ENCODE data around the gene ARHGAP10. TPM values are rescaled to one million over a fixed set of nuclear protein-coding genes. Genes with fewer than 3 reads are reported as not detected.
A peak's percentile ranks its signal among the peaks of the same experiment; 100 is the strongest.
"Not testable (repeated sequence)": the region's sequence is repeated elsewhere in the genome, so short reads cannot be mapped to it uniquely, and the experiment has no call there.

The ARHGAP10 gene
- total RNA-seq, 2 donors from 2014 or later: 41.4 to 46.5 TPM

- intact Hi-C loops (cut with DNase I): no loop called here
- no peak for ATAC-seq
- no peak for DNase-seq
Measured at GRCh38 chr4:147910315-147910714, 178.4 kb downstream of the ARHGAP10 start.

GRCh38 chr4:147912106-147912505 lies 180.2 kb downstream of the ARHGAP10 start:
- ATAC-seq; intact Hi-C loops (cut with DNase I); DNase-seq: not testable (repeated sequence)

GRCh38 chr4:147913137-147913536 lies 181.2 kb downstream of the ARHGAP10 start:
- no peak for ATAC-seq
- DNase-seq: no peak
- intact Hi-C loops (cut with DNase I): no loop called here

GRCh38 chr4:147916351-147916750 lies 184.5 kb downstream of the ARHGAP10 start:
- intact Hi-C loops (cut with DNase I): no loop called here
- ATAC-seq (no peak), DNase-seq (no peak)

DNA sequence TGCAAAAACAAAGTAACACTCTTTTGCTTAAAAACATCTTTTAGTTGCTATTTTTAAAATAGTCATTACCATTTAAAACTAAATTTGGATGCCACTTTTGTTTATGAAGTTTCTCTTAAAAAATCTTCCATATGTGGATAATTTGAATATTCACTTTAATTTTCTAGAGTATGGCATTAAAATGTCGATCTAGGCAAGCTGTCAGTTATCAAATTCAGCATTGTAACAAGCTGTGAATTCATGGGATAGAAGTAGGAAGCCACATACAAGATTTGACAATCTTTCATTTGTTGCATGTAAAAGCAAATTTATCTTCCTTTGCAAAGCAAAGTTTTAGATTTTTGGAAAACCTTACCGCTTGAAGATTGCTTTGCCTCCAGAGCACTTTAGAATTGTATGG lies 191.5 kb downstream of the ARHGAP10 start:
- ATAC-seq (no peak), DNase-seq (no peak)
- intact Hi-C loops (cut with DNase I): no loop called here

- intact Hi-C loops (cut with DNase I): no loop called here
Measured at GRCh38 chr4:147923854-147924253, 192.0 kb downstream of the ARHGAP10 start.

DNA sequence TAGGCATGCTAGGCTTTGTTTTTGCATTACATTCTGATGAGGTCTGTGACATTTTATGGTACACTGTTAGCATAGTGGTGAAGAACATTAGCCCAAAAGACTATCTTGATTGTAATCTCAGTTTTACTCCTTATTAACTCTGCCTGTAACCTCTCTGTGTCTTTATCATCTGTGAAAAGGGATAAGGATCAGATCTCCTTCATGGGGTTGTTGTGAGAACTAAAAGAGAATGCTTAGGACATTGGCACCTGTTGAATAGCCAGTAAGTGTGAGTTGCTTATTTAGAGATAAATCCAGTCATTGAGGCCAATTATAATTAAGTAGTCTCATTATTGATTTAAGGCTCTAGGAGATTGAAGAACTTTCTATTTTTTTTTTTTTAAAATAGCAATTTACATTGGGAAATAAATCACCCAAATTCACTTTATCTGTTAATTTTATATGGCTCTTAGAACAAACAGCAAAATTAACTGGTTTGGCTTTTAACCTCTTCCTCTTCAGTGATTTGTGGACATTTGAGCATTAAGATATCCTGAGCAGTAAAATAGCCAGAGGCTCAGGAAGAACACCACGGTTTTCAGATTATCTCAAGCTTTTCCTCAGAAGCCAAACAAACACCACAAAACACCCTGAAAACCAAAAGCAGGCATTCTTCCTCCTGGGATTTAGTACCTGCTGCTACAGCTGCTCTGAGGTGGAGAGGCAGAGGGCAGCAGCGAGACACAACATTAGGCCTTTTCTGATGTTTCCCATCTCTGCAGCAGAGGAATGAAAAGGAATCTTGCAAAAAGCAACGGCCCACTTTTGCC lies 192.9 kb downstream of the ARHGAP10 start:
- ATAC-seq (peak in 1 of 2 donors; percentile 48), DNase-seq (no peak)
- intact Hi-C loops (cut with DNase I): no loop called here

More at GRCh38 chr4:147923854-147924253, 192.0 kb downstream of the ARHGAP10 start:
- DNase-seq (no peak), ATAC-seq (no peak)

DNA sequence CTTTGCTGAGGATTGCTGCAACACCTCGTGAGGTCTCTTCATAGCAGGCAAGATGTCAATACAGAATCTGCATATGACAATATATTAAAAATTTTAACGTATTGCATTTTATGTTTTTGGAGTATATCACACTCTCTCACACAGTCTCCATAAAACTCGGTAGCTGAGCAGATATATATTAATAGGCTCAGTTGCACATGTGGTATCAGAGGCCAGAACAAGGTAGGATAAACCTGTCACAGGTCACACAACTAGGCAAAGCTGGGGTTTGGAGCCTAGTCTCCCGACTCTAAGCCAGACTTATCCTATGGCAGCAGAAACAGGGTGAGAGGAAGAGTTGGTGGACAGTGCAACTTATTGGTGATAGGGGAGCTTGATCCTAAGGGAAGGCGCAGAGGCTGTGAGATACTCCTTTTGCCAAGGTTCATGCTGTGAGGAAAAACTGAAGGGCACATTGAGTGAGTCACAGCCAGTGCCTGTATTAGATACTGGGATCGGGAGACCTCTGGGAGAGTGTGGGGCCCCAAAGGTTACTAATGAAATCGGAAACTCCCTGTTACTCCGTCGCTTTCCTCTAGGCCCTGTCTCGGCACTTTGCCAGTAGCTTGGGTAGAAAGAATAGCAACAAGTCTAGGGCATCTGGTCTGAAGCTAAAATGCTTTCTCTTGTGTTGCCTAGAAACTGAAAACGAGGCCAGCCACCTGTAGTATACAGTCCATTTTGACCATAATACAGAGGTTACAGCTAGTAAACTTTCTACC lies 195.7 kb downstream of the ARHGAP10 start:
- intact Hi-C loops (cut with DNase I): no loop called here
- peak; percentile 58 for DNase-seq

GRCh38 chr4:147928400-147928799 lies 196.5 kb downstream of the ARHGAP10 start:
- intact Hi-C loops (cut with DNase I): no loop called here
- DNase-seq (no peak), ATAC-seq (no peak)

More for the DNA sequence above, 195.7 kb downstream of the ARHGAP10 start:
- peak; percentile 83 to 85 for ATAC-seq

DNA sequence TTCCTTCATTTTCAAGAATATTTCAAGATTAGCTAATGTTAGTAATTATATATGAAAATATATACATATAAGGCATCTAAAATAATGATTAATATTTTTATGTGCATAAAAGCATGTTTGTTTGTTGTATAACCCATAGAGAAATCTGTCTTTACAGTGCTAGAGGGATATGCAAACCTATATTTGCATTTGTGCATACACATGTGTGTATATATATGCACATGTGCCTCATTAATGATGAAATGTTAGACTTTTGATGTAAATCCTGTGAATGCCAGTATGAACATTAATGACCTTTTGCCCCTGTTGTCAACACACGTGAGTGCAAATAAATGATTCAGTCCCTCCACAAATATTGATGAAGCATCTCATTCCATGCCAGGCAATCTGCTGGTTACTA lies 197.9 kb downstream of the ARHGAP10 start:
- no peak for DNase-seq
- intact Hi-C loops (cut with DNase I): no loop called here
- ATAC-seq: no peak

DNA sequence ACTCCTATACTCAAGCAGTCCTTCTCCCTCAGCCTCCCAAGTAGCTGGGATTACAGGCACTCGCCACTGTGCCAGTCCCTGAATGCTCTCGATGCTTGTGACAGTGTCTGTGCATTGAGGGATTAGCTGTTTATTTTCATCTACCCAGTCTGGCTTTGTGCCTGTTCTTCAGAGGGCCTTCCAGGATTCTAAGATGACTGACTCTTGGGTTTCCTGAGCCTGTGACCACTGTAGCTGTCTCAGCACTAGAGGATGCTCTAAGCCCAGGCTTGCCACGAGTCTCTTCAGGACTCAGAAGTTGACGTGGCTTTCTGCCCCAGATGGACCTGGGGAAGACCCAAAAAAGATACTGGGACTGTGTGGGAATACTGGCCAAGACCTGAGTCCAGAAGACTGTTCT lies 201.4 kb downstream of the ARHGAP10 start:
- DNase-seq: no peak
- peak; percentile 27 to 69 for ATAC-seq
- intact Hi-C loops (cut with DNase I): no loop called here

GRCh38 chr4:147933779-147934178 lies 201.9 kb downstream of the ARHGAP10 start:
- intact Hi-C loops (cut with DNase I): no loop called here
- DNase-seq (no peak), ATAC-seq (peak in 1 of 2 donors; percentile 21)

DNA sequence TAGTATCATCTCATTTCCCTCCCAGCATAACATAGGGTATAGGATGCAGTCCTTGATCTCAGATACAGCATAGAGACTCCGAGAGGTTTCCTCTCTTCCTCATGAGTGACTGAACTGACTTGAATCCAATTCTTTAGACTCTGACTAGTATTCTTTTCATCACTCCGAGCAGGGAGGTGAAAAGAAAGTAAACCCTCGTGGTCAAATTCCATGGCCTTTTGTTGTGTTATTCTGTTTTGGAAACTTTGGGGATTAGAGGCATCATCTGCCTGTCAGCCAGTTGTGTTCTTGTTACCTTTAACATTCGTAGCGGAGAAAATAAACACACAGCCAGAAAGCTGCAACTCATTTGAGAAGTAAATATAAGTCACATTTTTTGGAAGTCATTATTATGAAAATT lies 206.6 kb downstream of the ARHGAP10 start:
- ATAC-seq (no peak), DNase-seq (no peak)
- intact Hi-C loops (cut with DNase I): no loop called here

- intact Hi-C loops (cut with DNase I): no loop called here
- peak; percentile 84 to 90 for ATAC-seq
- DNase-seq: no peak
Measured at GRCh38 chr4:147940171-147940570, 208.3 kb downstream of the ARHGAP10 start.

DNA sequence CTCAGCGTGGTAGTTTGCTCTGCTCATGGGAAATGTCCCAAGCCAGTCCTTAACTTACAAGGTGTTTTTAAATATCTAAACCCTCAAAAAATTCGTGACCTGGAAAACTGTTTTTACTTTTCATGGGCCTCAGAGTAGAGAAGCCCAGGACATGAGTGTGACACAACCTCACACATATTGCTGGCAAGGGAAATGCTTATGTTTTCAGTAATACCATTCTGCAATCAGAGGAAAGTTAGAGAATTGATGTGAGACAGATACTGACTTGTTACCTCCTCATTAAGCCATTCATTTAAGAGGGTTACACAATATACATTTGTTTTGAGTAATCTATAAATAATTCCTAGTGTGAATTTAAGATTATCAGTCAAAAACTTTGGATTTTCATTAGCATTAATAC lies 209.5 kb downstream of the ARHGAP10 start:
- intact Hi-C loops (cut with DNase I): no loop called here
- ATAC-seq: no peak
- no peak for DNase-seq

GRCh38 chr4:147942729-147943128 lies 210.8 kb downstream of the ARHGAP10 start:
- intact Hi-C loops (cut with DNase I): no loop called here
- DNase-seq: no peak
- no peak for ATAC-seq

DNA sequence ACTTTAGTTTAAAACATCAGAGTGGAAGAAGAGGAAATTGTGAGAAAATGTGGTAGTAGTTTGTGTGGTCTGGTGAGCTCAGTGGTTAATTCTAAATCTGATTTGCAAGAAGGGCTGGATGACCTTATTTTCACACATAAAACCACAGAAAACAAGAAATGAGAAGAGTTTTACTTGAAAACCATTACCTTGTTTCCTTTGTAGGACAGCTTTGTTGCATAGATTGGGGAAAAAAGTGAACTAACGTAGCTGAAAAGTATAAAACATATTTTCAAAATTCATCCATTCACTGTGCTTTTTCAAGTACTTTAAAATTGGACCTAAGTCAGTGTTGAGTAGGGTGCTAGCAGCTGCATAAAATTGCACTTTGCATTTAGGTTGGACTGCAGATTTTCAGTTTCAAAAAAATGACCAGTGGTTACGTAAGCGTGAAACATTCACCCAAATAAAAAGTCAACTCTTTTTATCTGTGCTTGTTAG lies 211.3 kb downstream of the ARHGAP10 start:
- ATAC-seq (no peak), DNase-seq (no peak)
- intact Hi-C loops (cut with DNase I): no loop called here

DNA sequence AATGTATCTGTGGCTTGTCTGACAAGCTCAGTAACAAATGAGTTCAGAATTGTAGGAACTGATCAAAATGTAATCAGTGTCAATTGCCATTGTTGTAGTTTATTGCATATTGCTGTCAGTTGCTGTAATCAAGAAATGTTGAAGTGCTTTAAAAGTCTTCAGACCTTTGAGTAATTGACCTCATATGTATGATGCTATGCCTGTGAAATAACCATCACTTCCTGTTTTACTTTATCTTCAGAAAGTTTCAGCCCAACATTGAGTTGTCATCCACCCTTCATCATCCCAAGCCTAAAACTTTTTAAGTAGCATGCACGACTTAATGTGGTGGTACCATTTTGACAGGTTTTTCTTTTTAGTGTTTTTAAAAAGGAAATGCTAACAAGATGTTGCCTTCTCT lies 212.4 kb downstream of the ARHGAP10 start:
- DNase-seq: no peak
- intact Hi-C loops (cut with DNase I): no loop called here
- no peak for ATAC-seq

DNA sequence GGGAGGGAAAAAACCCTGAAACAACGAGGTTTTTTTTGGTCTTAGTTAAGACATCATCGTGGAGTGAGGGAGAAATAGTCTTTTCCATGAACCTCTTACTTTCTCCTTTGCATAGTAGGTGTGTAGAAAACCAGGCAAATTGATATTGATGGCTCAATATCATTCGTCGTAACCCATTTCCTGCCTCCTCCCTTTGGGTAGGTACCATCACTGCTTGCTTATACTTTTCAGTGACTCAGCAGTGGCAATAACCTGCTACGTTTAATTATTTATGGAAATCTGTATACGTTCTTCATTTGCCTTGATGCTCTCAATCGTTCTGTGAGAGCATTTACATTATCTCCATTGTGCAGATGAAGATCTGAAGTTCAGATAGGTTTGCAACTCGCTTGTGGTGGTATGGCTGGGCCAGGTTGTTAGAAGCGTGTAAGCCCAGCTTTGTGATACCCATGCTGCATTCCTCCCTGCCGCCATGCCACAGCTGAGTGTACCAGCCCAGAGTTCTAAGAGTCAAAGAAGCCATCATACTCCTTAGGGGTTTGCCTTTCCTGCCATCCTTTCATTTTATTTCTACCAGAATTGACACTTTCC lies 212.9 kb downstream of the ARHGAP10 start:
- intact Hi-C loops (cut with DNase I): no loop called here
- ATAC-seq: no peak

DNA sequence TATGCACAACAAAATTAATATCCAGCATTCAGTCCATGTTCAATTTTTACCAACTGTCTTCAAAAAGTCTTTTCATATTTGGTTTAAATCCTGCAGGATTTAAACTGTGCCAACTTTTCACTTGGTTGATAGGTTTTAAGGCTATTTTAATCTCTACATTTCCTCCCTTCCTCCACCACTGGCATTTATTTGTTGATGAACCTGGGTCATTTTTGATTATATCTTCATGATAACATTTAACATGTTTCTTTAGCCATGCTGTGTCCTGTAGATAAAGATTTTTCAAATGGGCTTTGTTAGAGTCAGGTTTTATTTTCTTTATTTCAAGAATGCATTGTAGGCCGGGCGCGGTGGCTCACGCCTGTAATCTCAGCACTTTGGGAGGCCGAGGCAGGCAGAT lies 216.4 kb downstream of the ARHGAP10 start:
- intact Hi-C loops (cut with DNase I): no loop called here
- DNase-seq (no peak), ATAC-seq (no peak)

More for the DNA sequence above, 212.9 kb downstream of the ARHGAP10 start:
- no peak for DNase-seq

All from left cardiac atrium (tissue), 4 donors.